Activated CD8-positive, alpha-beta T cell treated with anti-CD3 and anti-CD28 coated beads for 36 hours (primary cell): Measurements from ENCODE around the gene IL10RB. TPM values are rescaled to one million over a fixed set of nuclear protein-coding genes. Genes with fewer than 3 reads are reported as not detected.
A peak's percentile ranks its signal among the peaks of the same experiment; 100 is the strongest.

Experiments
- ATAC-seq: fragments of 200-7000 bp; cut with Tn5 transposase; one replicate; pipeline ENCODE4 v1.10.0; 2021; ENCODE audit warnings: mild to moderate bottlenecking, moderate library complexity
- CTCF ChIA-PET: fragments of 350-600 bp; sonication (Branson Sonifier 250); formaldehyde crosslinking; loops from one replicate; lab custom pipeline; 2021; ENCODE audit warnings: antibody characterized with exemption; lab: Charles Lee
- POLR2A ChIA-PET: fragments of 350-600 bp; sonication (Branson Sonifier 250); formaldehyde crosslinking; loops from one replicate; lab custom pipeline; 2021; ENCODE audit warnings: antibody characterized with exemption; lab: Charles Lee
- DNase-seq: peaks from one replicate; pipeline ENCODE4 v3.0.0-alpha.2; 2020
- H3K27ac Mint-ChIP-seq: one replicate; pipeline ENCODE4 v1.8.0; 2021; ENCODE audit warnings: mild to moderate bottlenecking, mixed read lengths
- H3K27me3 Mint-ChIP-seq: one replicate; pipeline ENCODE4 v1.8.0; 2021; ENCODE audit warnings: mixed read lengths
- H3K36me3 Mint-ChIP-seq: one replicate; pipeline ENCODE4 v1.8.0; 2021; ENCODE audit warnings: low read depth, mixed read lengths
- H3K4me1 Mint-ChIP-seq: one replicate; pipeline ENCODE4 v1.8.0; 2021; ENCODE audit warnings: low read depth, mixed read lengths
- H3K4me3 Mint-ChIP-seq: one replicate; pipeline ENCODE4 v1.8.0; 2021; ENCODE audit warnings: mild to moderate bottlenecking, moderate library complexity, mixed read lengths
- H3K9me3 Mint-ChIP-seq: one replicate; pipeline ENCODE4 v1.8.0; 2021; ENCODE audit warnings: mixed read lengths
- CTCF ChIP-seq: fragments of 200-600 bp; IDR thresholded peaks from one replicate; pipeline ENCODE4 v1.8.0; 2022; ENCODE audit warnings: antibody characterized with exemption, mild to moderate bottlenecking
- intact Hi-C: fragments of 100-400 bp; cut with micrococcal nuclease; formaldehyde crosslinking; loops from one replicate; pipeline ENCODE4 v1.10.0; 2022
- total RNA-seq, 2 experiments: library from RNA; stranded (reverse); gene quantifications; one replicate each; pipeline ENCODE4 v1.2.3, GENCODE V29; 2021

The IL10RB gene
- total RNA-seq, 2 experiments from 2014 or later = 25.0 to 30.5 TPM

GRCh38 chr21:33300701-33301631 lies 34.8 kb downstream of the IL10RB start:
- DNase-seq (no peak), ATAC-seq (no peak)
- Mint-ChIP-seq H3K36me3 (no peaks in the 10 kb centered on the region), H3K4me1 (peaks cover 38% of the 10 kb centered on the region), H3K27me3 (no peaks in the 10 kb centered on the region), H3K4me3 (no peak overlapping the region), H3K27ac (peak overlapping the region; percentile 65), H3K9me3 (no peaks in the 10 kb centered on the region)
- TF ChIP-seq CTCF = no peak
- ChIA-PET CTCF (interaction anchor here (0.8 to 2.2 kb wide), 6 partner anchors 13 to 60 kb away, joined by 3 to 10 read pairs (median 3); partner anchors contain the start of gene IL10RB), POLR2A (interaction anchor here (0.8 to 1.6 kb wide), 2 partner anchors 14 to 133 kb away, joined by 3 to 4 read pairs; no protein-coding TSS in a partner anchor)
- intact Hi-C loops = no loop called here

- DNase-seq (no peak), ATAC-seq (no peak)
- H3K36me3 Mint-ChIP-seq = no peaks in the 10 kb centered on the region
- POLR2A ChIA-PET = no interaction called here
- peaks cover 38% of the 10 kb centered on the region for H3K4me1 Mint-ChIP-seq
- H3K27me3 Mint-ChIP-seq = no peaks in the 10 kb centered on the region
- intact Hi-C loops = no loop called here
- no peak overlapping the region for H3K4me3 Mint-ChIP-seq
- no peak for TF ChIP-seq CTCF
- H3K27ac Mint-ChIP-seq = no peak overlapping the region
- H3K9me3 Mint-ChIP-seq = no peaks in the 10 kb centered on the region
- CTCF ChIA-PET = interaction anchor here (1.1 to 1.5 kb wide), 2 partner anchors 35 to 46 kb away, joined by 3 read pairs; partner anchors contain the start of gene IL10RB
These were observed 35.5 kb downstream of the IL10RB start for GRCh38 chr21:33301632-33302002.

- Mint-ChIP-seq H3K9me3 (no peaks in the 10 kb centered on the region), H3K27ac (no peak overlapping the region), H3K4me3 (no peak overlapping the region), H3K4me1 (peaks cover 38% of the 10 kb centered on the region), H3K27me3 (no peaks in the 10 kb centered on the region), H3K36me3 (no peaks in the 10 kb centered on the region)
- TF ChIP-seq CTCF = no peak
- intact Hi-C loops = no loop called here
- no peak for DNase-seq
- no peak for ATAC-seq
- POLR2A ChIA-PET = no interaction called here
- CTCF ChIA-PET = interaction anchor here (1.1 kb wide), 1 partner anchor 36 kb away, joined by 3 read pairs; the partner anchor contains the start of gene IL10RB
These were observed 35.9 kb downstream of the IL10RB start for GRCh38 chr21:33302055-33302454.

- no peak overlapping the region for H3K27ac Mint-ChIP-seq
These were observed 36.6 kb downstream of the IL10RB start for GRCh38 chr21:33302796-33303195.

More at GRCh38 chr21:33302796-33303195, 36.6 kb downstream of the IL10RB start:
- intact Hi-C loops = no loop called here
- no peaks in the 10 kb centered on the region for H3K27me3 Mint-ChIP-seq
- DNase-seq (no peak), ATAC-seq (no peak)
- no peaks in the 10 kb centered on the region for H3K9me3 Mint-ChIP-seq
- no peak for TF ChIP-seq CTCF
- ChIA-PET CTCF (interaction anchor here (1.2 to 1.4 kb wide), 2 partner anchors 9 to 14 kb away, joined by 3 read pairs; no protein-coding TSS in a partner anchor), POLR2A (no interaction called here)
- H3K4me1 Mint-ChIP-seq = peaks cover 34% of the 10 kb centered on the region
- no peak overlapping the region for H3K4me3 Mint-ChIP-seq
- H3K36me3 Mint-ChIP-seq = no peaks in the 10 kb centered on the region
